HCT116 (cell line): Measurements from ENCODE around the gene CERS6. TPM values are rescaled to one million over a fixed set of nuclear protein-coding genes. Genes with fewer than 3 reads are reported as not detected.

Source experiments
- ATAC-seq: fragments of 200-7000 bp; cut with Tn5 transposase; 2 replicates; pipeline ENCODE4 v1.9.1; 2020; ENCODE audit warnings: mild to moderate bottlenecking, moderate library complexity
- BruUV-seq: library from RNA; stranded (reverse); fragments of 400-500 nt; replicated peaks from 2 replicates; lab custom pipeline; 2021; lab: Mats Ljungman, UMichigan
- CTCF ChIA-PET: fragments of 300-600 bp; sonication (Branson Sonifier 250); formaldehyde crosslinking; loops from one replicate; lab custom pipeline; 2021; ENCODE audit warnings: antibody characterized with exemption; lab: Charles Lee
- POLR2A ChIA-PET: fragments of 300-600, 350-600 bp; sonication (Branson Sonifier 250); formaldehyde crosslinking; loops from one replicate; lab custom pipeline; 2021; ENCODE audit warnings: antibody characterized with exemption; lab: Charles Lee
- RAD21 ChIA-PET, 2 experiments: fragments of 300-600 bp; sonication (Branson Sonifier 250); formaldehyde crosslinking; loops; one replicate each; lab custom pipeline; 2023; ENCODE audit warnings: low total read pairs in 2 of 2; ENCODE audit not compliant: uncharacterized antibody in 2 of 2, unreplicated experiment in 2 of 2, low non-redundant PET in 1 of 2; lab: Charles Lee
- DNase-seq: peaks from one replicate; pipeline ENCODE4 v3.0.0-alpha.2; 2010; ENCODE audit warnings: low read depth, low spot score
- H2AFZ ChIP-seq: fragments of 200-600 bp; shearing (Covaris generic), sonication (generic); 2 replicates; pipeline ENCODE4 v1.6.1; 2017; ENCODE audit warnings: low read depth, mixed run types, mixed read lengths, antibody characterized with exemption, low read length; ENCODE audit not compliant: poor library complexity, severe bottlenecking
- H3K27ac ChIP-seq: 2 replicates; pipeline ENCODE4 v1.5.1; 2012; ENCODE audit warnings: low read depth, low read length
- H3K27me3 ChIP-seq: fragments of 200-600 bp; sonication (generic); 2 replicates; pipeline ENCODE4 v1.6.1; 2016; ENCODE audit warnings: mixed run types, low read length, mixed read lengths; ENCODE audit not compliant: insufficient read depth
- H3K36me3 ChIP-seq, 2 experiments: fragments of 200-500 bp in 1 of 2; fragments of 200-600 bp in 1 of 2; sonication (Bioruptor generic) in 1 of 2; sonication (generic) in 1 of 2; 2 replicates each; pipeline versions ENCODE4 v1.5.1 to v1.6.1; 2014 to 2016; ENCODE audit warnings: low read length in 2 of 2, inconsistent platforms in 1 of 2, mixed read lengths in 1 of 2, mixed run types in 1 of 2; ENCODE audit not compliant: insufficient read depth in 2 of 2, control insufficient read depth in 1 of 2
- H3K4me1 ChIP-seq, 2 experiments: fragments of 200-600 bp in 1 of 2; sonication (generic) in 1 of 2; 2 replicates each; pipeline versions ENCODE4 v1.5.1 to v1.6.1; 2012 to 2017; ENCODE audit warnings: low read length in 2 of 2, inconsistent platforms in 1 of 2, mild to moderate bottlenecking in 1 of 2, mixed read lengths in 1 of 2, mixed run types in 1 of 2, moderate library complexity in 1 of 2; ENCODE audit not compliant: insufficient read depth in 2 of 2, control insufficient read depth in 1 of 2
- H3K4me2 ChIP-seq: fragments of 200-600 bp; sonication (generic); 2 replicates; pipeline ENCODE4 v1.6.1; 2017; ENCODE audit warnings: mixed run types, low read length, mixed read lengths
- H3K4me3 ChIP-seq, 2 experiments: fragments of 200-600 bp in 1 of 2; sonication (generic) in 1 of 2; replicated peaks in 1 of 2; 2 replicates each; pipeline ENCODE4 v1.5.1; 2011 to 2016; ENCODE audit warnings: low read length in 2 of 2, control low read depth in 1 of 2, low read depth in 1 of 2, mild to moderate bottlenecking in 1 of 2, mixed read lengths in 1 of 2, mixed run types in 1 of 2
- H3K79me2 ChIP-seq: fragments of 200-600 bp; sonication (generic); 2 replicates; pipeline ENCODE4 v1.6.1; 2017; ENCODE audit warnings: mild to moderate bottlenecking, mixed run types, low read length, moderate library complexity, mixed read lengths; ENCODE audit not compliant: insufficient read depth
- H3K9ac ChIP-seq: fragments of 200-600 bp; sonication (generic); 2 replicates; pipeline ENCODE4 v1.6.1; 2016; ENCODE audit warnings: low read length, mixed read lengths
- H3K9me2 ChIP-seq: fragments of 200-600 bp; sonication (generic), shearing (Covaris generic); 2 replicates; pipeline ENCODE4 v1.6.1; 2017; ENCODE audit warnings: mixed run types, mild to moderate bottlenecking, moderate library complexity; ENCODE audit not compliant: insufficient read depth
- H3K9me3 ChIP-seq, 2 experiments: fragments of 200-500 bp in 1 of 2; fragments of 200-600 bp in 1 of 2; sonication (Bioruptor generic) in 1 of 2; sonication (generic) in 1 of 2; 2 replicates each; pipeline ENCODE4 v1.6.1; 2014 to 2017; ENCODE audit warnings: low read length in 2 of 2, mixed read lengths in 2 of 2, inconsistent platforms in 1 of 2, low read depth in 1 of 2, mild to moderate bottlenecking in 1 of 2, mixed run types in 1 of 2, moderate library complexity in 1 of 2; ENCODE audit not compliant: control insufficient read depth in 1 of 2, insufficient read depth in 1 of 2
- H4K20me1 ChIP-seq: fragments of 200-600 bp; sonication (generic), shearing (Covaris generic); 2 replicates; pipeline ENCODE4 v1.6.1; 2017; ENCODE audit warnings: mixed run types, mild to moderate bottlenecking, moderate library complexity; ENCODE audit not compliant: insufficient read depth
- CEBPB ChIP-seq: IDR thresholded peaks from 2 replicates; pipeline ENCODE4 v1.6.1; 2012; ENCODE audit warnings: low read depth
- ELF1 ChIP-seq: IDR thresholded peaks from 2 replicates; pipeline ENCODE4 v1.6.1; 2012; ENCODE audit warnings: low read depth, borderline replicate concordance
- EZH2 ChIP-seq: fragments of 200-600 bp; sonication (generic); IDR thresholded peaks from 2 replicates; pipeline ENCODE4 v1.6.1; 2017; ENCODE audit warnings: antibody characterized with exemption, mixed run types
- JUND ChIP-seq: IDR thresholded peaks from 2 replicates; pipeline ENCODE4 v1.6.1; 2012
- RAD21 ChIP-seq: IDR thresholded peaks from 2 replicates; pipeline ENCODE4 v1.6.1; 2012; ENCODE audit warnings: low read depth, mild to moderate bottlenecking
- SIN3A ChIP-seq: IDR thresholded peaks from 2 replicates; pipeline ENCODE4 v1.6.1; 2012; ENCODE audit warnings: low read depth
- SRF ChIP-seq: IDR thresholded peaks from 2 replicates; pipeline ENCODE4 v1.6.1; 2012; ENCODE audit warnings: low read depth
- YY1 ChIP-seq: IDR thresholded peaks from 2 replicates; pipeline ENCODE4 v1.6.1; 2011; ENCODE audit warnings: low read length, low read depth, moderate library complexity, mild to moderate bottlenecking; ENCODE audit not compliant: insufficient replicate concordance; ENCODE audit errors: extremely low read depth
- ZNF274 ChIP-seq: fragments of 200-500 bp; sonication (Bioruptor generic); IDR thresholded peaks from 2 replicates; pipeline ENCODE4 v1.6.1; 2014; ENCODE audit warnings: mild to moderate bottlenecking, low read depth, low read length, inconsistent platforms
- intact Hi-C: fragments of 100-400 bp; cut with micrococcal nuclease; formaldehyde crosslinking; loops from 2 replicates; pipeline ENCODE4 v1.10.0; 2022
- total RNA-seq: library from RNA; stranded (reverse); gene quantifications from one replicate; pipeline ENCODE4 v1.2.1, GENCODE V29; 2021; ENCODE audit not compliant: unreplicated experiment
- TF ChIP-seq, protein P1 (sequence below): IDR thresholded peaks from 2 replicates; pipeline ENCODE4 v1.6.1; 2011; ENCODE audit warnings: mild to moderate bottlenecking, low read length, moderate library complexity; ENCODE audit not compliant: insufficient replicate concordance; ENCODE audit errors: extremely low read depth
- TF ChIP-seq, protein P2 (sequence below): IDR thresholded peaks from 2 replicates; pipeline ENCODE4 v1.6.1; 2012

CERS6 gene
- total RNA-seq, 1 experiment from 2014 or later = 37.0 TPM

DNA sequence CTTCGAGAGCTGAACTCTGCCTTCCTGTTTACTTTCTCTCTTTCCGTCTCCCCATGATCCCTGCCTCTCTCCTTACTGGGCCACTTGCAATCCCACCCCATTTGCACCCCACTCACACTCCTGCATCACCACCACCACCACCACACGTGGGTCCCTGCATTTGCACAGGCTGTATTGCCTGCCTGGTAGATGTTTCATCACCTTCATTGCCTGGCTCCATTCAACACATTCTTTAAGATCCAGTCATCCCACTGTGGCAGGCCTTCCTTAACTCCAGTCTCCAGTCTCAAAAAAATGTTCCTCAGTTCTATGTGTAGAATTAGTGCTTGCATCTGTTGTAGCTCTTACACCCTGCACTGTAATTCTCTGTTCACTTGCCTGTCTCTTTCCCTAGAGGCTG is 360.3 kb downstream of the CERS6 start:
- Histone ChIP-seq H2AFZ (no peak overlapping the region), H4K20me1 (no peaks in the 10 kb centered on the region), H3K36me3 (no peaks in the 10 kb centered on the region), H3K27me3 (no peaks in the 10 kb centered on the region), H3K4me2 (no peak overlapping the region), H3K9me3 (no peaks in the 10 kb centered on the region), H3K9ac (no peak overlapping the region), H3K79me2 (no peaks in the 10 kb centered on the region), H3K9me2 (no peaks in the 10 kb centered on the region), H3K4me3 (no peak overlapping the region), H3K4me1 (peaks cover 0 to 5% of the 10 kb centered on the region in 2 experiments; a peak in 1 of 4 replicates), H3K27ac (no peak overlapping the region)
- CTCF ChIA-PET = no interaction called here
- no TSS peak for BruUV-seq
- intact Hi-C loops = no loop called here
- DNase-seq (no peak), ATAC-seq (peak; percentile 40; the same call in 1 of the 2 replicates)
- POLR2A ChIA-PET = no interaction called here
- TF ChIP-seq, protein P1, sequence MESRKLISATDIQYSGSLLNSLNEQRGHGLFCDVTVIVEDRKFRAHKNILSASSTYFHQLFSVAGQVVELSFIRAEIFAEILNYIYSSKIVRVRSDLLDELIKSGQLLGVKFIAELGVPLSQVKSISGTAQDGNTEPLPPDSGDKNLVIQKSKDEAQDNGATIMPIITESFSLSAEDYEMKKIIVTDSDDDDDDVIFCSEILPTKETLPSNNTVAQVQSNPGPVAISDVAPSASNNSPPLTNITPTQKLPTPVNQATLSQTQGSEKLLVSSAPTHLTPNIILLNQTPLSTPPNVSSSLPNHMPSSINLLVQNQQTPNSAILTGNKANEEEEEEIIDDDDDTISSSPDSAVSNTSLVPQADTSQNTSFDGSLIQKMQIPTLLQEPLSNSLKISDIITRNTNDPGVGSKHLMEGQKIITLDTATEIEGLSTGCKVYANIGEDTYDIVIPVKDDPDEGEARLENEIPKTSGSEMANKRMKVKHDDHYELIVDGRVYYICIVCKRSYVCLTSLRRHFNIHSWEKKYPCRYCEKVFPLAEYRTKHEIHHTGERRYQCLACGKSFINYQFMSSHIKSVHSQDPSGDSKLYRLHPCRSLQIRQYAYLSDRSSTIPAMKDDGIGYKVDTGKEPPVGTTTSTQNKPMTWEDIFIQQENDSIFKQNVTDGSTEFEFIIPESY = no peak
- TF ChIP-seq EZH2 (no peak), JUND (no peak), SRF (no peak), YY1 (no peak), SIN3A (no peak), ELF1 (no peak), ZNF274 (no peak), RAD21 (no peak), CEBPB (no peak)
- TF ChIP-seq, protein P2, sequence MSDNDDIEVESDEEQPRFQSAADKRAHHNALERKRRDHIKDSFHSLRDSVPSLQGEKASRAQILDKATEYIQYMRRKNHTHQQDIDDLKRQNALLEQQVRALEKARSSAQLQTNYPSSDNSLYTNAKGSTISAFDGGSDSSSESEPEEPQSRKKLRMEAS = no peak
- RAD21 ChIA-PET = no interaction called here
